Neural crest cell (in vitro differentiated cells): Measurements from ENCODE around the gene CD22. TPM values are rescaled to one million over a fixed set of nuclear protein-coding genes. Genes with fewer than 3 reads are reported as not detected.
"Not testable (repeated sequence)": the region's sequence is repeated elsewhere in the genome, so short reads cannot be mapped to it uniquely, and the experiment has no call there.

Experiments used
- DNase-seq: peaks from one replicate; pipeline ENCODE4 v3.0.0; 2021; ENCODE audit warnings: low read depth, mixed read lengths, low spot score
- H3K27ac Mint-ChIP-seq: one replicate; pipeline ENCODE4 v1.8.0; 2021; ENCODE audit warnings: mild to moderate bottlenecking, mixed read lengths; ENCODE audit not compliant: unreplicated experiment
- H3K27me3 Mint-ChIP-seq: 2 replicates; pipeline ENCODE4 v1.8.0; 2021; ENCODE audit warnings: low read depth, mild to moderate bottlenecking, mixed read lengths
- H3K36me3 Mint-ChIP-seq: 2 replicates; pipeline ENCODE4 v1.8.0; 2021; ENCODE audit warnings: low read depth, mild to moderate bottlenecking, mixed read lengths
- H3K4me1 Mint-ChIP-seq: 2 replicates; pipeline ENCODE4 v1.8.0; 2021; ENCODE audit warnings: mixed read lengths
- H3K4me3 Mint-ChIP-seq: one replicate; pipeline ENCODE4 v1.8.0; 2021; ENCODE audit warnings: mild to moderate bottlenecking, mixed read lengths
- H3K9me3 Mint-ChIP-seq: 2 replicates; pipeline ENCODE4 v1.8.0; 2021; ENCODE audit warnings: mixed read lengths
- total RNA-seq: library from RNA; stranded (reverse); gene quantifications from 2 replicates; pipeline ENCODE4 v1.2.1, GENCODE V29; 2021
- TF ChIP-seq, protein P1 (sequence below): fragments of 200-600 bp; sonication (generic); conservative IDR thresholded peaks from 2 replicates; pipeline ENCODE4 v1.5.0; 2021; ENCODE audit warnings: antibody characterized with exemption, mild to moderate bottlenecking

The CD22 gene
- total RNA-seq, 1 donor from 2014 or later, result not detected

DNA sequence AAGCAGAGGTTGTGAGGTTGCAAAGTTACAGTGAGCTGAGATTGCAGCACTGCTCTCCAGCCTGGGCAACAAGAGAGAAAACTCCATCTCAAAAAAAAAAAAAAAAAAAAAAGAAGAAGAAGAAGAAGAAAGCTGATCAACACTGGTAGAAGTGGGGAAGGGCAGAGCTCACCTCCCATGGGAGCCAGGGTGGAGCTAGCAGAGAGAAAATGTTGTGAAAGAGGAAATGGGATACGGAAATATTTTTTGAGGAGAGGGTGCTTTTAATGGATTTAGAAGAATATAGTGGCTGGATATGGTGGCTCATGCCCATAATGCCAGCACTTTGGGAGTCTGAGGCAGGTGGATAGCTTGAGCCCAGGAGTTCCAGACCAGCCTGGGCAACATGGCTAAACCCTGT lies 48.7 kb downstream of the CD22 start:
- Mint-ChIP-seq H3K9me3 (peaks cover 6% of the 10 kb centered on the region), H3K27me3 (peaks cover 65% of the 10 kb centered on the region), H3K4me1 (no peaks in the 10 kb centered on the region), H3K4me3 (no peak overlapping the region), H3K27ac (no peak overlapping the region), H3K36me3 (peaks cover 3% of the 10 kb centered on the region)
- TF ChIP-seq, protein P1, sequence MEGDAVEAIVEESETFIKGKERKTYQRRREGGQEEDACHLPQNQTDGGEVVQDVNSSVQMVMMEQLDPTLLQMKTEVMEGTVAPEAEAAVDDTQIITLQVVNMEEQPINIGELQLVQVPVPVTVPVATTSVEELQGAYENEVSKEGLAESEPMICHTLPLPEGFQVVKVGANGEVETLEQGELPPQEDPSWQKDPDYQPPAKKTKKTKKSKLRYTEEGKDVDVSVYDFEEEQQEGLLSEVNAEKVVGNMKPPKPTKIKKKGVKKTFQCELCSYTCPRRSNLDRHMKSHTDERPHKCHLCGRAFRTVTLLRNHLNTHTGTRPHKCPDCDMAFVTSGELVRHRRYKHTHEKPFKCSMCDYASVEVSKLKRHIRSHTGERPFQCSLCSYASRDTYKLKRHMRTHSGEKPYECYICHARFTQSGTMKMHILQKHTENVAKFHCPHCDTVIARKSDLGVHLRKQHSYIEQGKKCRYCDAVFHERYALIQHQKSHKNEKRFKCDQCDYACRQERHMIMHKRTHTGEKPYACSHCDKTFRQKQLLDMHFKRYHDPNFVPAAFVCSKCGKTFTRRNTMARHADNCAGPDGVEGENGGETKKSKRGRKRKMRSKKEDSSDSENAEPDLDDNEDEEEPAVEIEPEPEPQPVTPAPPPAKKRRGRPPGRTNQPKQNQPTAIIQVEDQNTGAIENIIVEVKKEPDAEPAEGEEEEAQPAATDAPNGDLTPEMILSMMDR, result no peak
- no peak for DNase-seq

DNA sequence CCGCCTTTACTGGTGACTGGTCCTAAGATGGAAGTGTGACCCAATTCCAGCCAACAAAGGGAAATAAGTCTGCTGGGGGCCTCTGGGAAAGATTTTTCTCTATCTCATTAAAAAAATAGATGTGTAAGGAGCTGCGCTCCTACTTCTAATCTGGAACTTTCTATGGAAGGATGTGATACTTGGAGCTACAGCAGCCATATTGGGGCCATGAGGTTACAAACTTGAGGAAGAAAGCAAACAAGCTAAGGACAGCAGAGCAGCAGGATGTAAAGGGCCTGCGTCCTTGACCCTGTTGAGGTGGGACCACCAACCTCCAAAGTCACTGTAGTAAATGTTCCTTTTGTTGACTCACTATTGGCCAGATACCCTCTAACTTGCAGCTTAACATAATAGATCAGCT lies 49.4 kb downstream of the CD22 start:
- Mint-ChIP-seq H3K27ac (no peak overlapping the region), H3K4me1 (no peaks in the 10 kb centered on the region), H3K36me3 (peaks cover 3% of the 10 kb centered on the region), H3K4me3 (no peak overlapping the region), H3K9me3 (peaks cover 9% of the 10 kb centered on the region), H3K27me3 (peaks cover 65% of the 10 kb centered on the region)
- no peak for DNase-seq
- TF ChIP-seq, protein P1, result no peak

DNA sequence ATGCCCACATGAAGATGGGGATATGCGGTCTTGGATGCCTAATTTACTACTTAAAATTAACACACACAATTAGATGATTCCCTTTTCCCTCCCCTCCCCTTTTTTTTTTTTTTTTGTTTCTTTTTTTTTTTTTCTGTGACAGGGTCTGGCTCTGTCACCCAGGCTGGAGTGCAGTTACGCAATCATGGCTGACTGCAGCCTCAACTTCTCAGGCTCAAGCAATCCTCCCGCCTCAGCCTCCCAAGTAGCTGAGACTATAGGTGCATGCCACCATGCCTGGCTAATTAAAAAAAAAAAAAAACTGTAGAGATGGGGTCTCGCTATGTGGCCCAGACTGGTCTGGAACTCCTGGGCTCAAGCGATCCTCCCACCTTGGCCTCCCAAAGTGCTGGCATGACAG lies 50.6 kb downstream of the CD22 start:
- peaks cover 56% of the 10 kb centered on the region for H3K27me3 Mint-ChIP-seq
- H3K36me3 Mint-ChIP-seq, H3K9me3 Mint-ChIP-seq, DNase-seq, H3K27ac Mint-ChIP-seq, H3K4me3 Mint-ChIP-seq, H3K4me1 Mint-ChIP-seq: not testable (repeated sequence)

DNA sequence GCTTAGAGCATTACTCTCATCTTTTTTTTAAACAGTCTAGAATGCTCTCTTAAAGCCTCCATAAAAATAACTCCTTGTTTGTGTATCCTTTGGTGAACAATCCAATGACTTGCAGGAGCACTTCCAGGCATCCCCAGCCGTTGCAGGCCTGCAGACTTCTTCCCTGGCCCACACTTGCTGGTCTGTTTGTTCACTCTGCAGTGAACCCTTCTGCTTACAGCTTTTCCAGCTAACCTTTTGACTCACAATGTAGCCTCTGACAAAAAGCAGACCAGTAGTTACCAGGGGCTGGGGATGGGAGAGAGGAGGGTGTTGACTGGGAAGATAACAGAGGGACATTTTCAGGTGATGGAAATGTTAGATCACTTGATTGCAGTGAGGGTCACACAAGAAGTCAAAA lies 51.0 kb downstream of the CD22 start:
- DNase-seq, result no peak
- H3K27me3 Mint-ChIP-seq, result peaks cover 53% of the 10 kb centered on the region

DNA sequence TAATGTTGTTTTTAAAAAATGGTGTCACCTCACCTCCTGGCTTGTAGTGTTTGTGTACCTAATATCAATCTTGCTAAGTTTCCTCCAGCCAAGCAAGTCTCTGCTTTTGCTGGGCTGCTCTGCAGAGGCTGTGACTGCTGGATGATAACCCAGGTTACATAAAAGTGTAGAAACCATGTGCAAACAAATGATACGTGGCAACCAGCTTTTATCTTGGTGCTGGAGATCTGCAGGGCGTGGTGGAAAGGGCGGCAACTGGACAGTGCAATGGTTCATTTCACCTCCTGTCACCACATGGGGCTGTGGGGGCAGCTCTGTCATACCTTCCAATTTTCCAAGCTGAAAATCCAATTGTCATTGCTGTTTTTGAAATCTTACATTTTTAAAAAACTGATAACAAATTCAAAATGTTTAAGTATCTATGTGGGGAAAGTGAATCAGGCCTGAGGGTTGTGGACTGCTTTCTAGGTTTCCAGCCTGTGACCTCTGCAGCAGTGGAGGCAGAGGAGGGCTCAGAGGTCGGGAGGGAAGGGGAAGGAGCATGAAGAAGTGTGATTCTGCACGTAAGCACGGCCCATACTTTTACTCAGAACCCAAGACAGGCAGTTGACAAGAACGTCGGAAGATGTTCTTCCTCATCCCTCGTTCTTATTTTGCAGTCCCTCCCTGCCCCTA lies 51.6 kb downstream of the CD22 start:
- Mint-ChIP-seq H3K9me3 (peaks cover 11% of the 10 kb centered on the region), H3K4me1 (no peaks in the 10 kb centered on the region), H3K4me3 (no peak overlapping the region)

More for the DNA sequence above, 51.0 kb downstream of the CD22 start:
- no peak overlapping the region for H3K4me3 Mint-ChIP-seq
- peaks cover 6% of the 10 kb centered on the region for H3K36me3 Mint-ChIP-seq
- TF ChIP-seq, protein P1, result no peak
- no peak overlapping the region for H3K27ac Mint-ChIP-seq
- H3K4me1 Mint-ChIP-seq, result no peaks in the 10 kb centered on the region
- peaks cover 11% of the 10 kb centered on the region for H3K9me3 Mint-ChIP-seq

DNA sequence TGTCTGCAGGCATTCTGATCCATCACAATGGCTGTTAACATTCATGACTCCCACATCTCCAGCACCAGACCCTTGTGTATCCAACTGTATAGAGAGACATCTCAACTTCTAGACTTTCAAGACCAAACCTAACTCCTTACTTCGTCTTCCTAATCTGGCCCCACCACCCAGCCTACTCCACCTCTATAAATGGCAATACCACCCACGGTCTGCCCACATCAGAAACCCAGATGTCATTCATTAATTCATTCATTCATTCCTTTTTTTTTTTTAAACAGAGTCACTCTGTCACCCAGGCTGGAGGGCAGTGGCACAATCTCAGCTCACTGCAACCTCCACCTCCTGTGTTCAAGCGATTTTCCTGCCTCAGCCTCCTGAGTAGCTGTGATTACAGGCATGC lies 52.3 kb downstream of the CD22 start:
- Mint-ChIP-seq H3K4me1 (no peaks in the 10 kb centered on the region), H3K4me3 (no peak overlapping the region), H3K9me3 (peaks cover 12% of the 10 kb centered on the region), H3K27me3 (peaks cover 41% of the 10 kb centered on the region), H3K27ac (no peak overlapping the region), H3K36me3 (peaks cover 6% of the 10 kb centered on the region)
- DNase-seq, result no peak
- TF ChIP-seq, protein P1, result no peak

More for the DNA sequence above, 51.6 kb downstream of the CD22 start:
- no peak for DNase-seq
- H3K27ac Mint-ChIP-seq, result no peak overlapping the region
- TF ChIP-seq, protein P1, result no peak
- peaks cover 6% of the 10 kb centered on the region for H3K36me3 Mint-ChIP-seq
- peaks cover 48% of the 10 kb centered on the region for H3K27me3 Mint-ChIP-seq
